GM06990 (cell line): ENCODE results near the gene BAX.
"Not testable (repeated sequence)": the region's sequence is repeated elsewhere in the genome, so short reads cannot be mapped to it uniquely, and the experiment has no call there.

ENCODE experiments used
- DNase-seq: peaks from one replicate; pipeline ENCODE4 v3.0.0-alpha.2; 2011; ENCODE audit not compliant: insufficient read length; ENCODE audit errors: extremely low read depth
- H3K27me3 ChIP-seq: replicated peaks from 2 replicates; pipeline ENCODE4 v1.6.0; 2011; ENCODE audit warnings: low read length; ENCODE audit not compliant: control insufficient read depth, insufficient read depth
- H3K36me3 ChIP-seq: 2 replicates; pipeline ENCODE4 v1.5.1; 2011; ENCODE audit warnings: low read length; ENCODE audit not compliant: control insufficient read depth, insufficient read depth
- H3K4me3 ChIP-seq: replicated peaks from 2 replicates; pipeline ENCODE4 v1.5.1; 2011; ENCODE audit warnings: low read depth, mild to moderate bottlenecking, control low read depth, low read length
- TF ChIP-seq, protein P1 (sequence below): IDR thresholded peaks from 2 replicates; pipeline ENCODE4 v1.5.1; 2011; ENCODE audit warnings: low read length, control low read depth, mild to moderate bottlenecking, inconsistent platforms; ENCODE audit not compliant: insufficient read depth, poor library complexity, severe bottlenecking

The BAX gene

DNA sequence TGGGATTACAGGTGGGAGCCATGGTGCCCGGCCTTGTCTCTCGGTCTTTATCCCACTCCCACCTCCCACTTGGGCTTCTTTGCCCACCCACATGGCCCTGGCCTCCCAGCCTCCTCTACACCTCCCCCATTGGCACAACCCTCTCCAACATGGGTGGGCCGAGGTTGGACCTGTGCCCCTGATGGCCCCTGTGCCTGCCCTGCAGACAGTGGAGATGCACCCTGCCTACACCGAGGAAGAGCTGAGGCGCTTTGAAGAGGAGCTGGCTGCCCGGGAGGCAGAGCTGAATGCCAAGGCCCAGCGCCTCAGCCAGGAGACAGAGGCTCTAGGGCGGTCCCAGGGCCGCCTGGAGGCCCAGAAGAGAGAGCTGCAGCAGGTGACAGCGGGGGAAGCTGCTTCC lies 33.7 kb upstream of the BAX start:
- DNase-seq = no peak
- H3K36me3 ChIP-seq = peaks cover 30% of the 10 kb centered on the region
- TF ChIP-seq, protein P1, sequence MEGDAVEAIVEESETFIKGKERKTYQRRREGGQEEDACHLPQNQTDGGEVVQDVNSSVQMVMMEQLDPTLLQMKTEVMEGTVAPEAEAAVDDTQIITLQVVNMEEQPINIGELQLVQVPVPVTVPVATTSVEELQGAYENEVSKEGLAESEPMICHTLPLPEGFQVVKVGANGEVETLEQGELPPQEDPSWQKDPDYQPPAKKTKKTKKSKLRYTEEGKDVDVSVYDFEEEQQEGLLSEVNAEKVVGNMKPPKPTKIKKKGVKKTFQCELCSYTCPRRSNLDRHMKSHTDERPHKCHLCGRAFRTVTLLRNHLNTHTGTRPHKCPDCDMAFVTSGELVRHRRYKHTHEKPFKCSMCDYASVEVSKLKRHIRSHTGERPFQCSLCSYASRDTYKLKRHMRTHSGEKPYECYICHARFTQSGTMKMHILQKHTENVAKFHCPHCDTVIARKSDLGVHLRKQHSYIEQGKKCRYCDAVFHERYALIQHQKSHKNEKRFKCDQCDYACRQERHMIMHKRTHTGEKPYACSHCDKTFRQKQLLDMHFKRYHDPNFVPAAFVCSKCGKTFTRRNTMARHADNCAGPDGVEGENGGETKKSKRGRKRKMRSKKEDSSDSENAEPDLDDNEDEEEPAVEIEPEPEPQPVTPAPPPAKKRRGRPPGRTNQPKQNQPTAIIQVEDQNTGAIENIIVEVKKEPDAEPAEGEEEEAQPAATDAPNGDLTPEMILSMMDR = no peak

DNA sequence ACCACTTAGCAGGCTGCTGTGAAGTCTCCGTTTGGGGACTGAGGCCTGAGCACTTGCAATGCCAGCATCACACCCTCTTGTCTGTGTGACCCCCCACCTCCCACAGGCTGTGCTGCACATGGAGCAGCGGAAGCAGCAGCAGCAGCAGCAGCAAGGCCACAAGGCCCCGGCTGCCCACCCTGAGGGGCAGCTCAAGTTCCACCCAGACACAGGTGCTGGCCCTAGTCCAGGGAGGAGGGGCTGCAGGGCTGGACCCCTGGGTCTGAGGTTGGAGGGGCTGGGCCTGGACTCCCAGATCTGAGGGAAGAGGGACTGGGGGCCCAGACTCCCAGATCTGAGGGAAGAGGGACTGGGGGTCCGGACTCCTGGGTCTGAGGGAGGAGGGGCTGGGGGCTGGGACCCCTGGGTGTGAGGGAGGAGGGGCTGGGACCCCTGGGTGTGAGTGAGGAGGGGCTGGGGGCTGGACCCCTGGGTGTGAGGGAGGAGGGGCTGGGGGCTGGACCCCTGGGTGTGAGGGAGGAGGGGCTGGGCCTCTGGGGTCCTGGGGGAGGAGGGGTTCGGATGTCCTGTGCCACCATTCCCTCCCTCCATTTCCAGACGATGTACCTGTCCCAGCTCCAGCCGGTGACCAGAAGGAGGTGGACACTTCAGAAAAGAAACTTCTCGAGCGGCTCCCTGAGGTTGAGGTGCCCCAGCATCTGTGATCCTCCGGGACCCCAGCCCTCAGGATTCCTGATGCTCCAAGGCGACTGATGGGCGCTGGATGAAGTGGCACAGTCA lies 32.8 kb upstream of the BAX start:
- Histone ChIP-seq H3K36me3 (peaks cover 30% of the 10 kb centered on the region), H3K27me3 (no peaks in the 10 kb centered on the region), H3K4me3 (no peak overlapping the region)
- no peak for DNase-seq
- TF ChIP-seq, protein P1 = no peak

More for the DNA sequence above, 33.7 kb upstream of the BAX start:
- H3K27me3 ChIP-seq = no peaks in the 10 kb centered on the region
- H3K4me3 ChIP-seq = no peak overlapping the region

DNA sequence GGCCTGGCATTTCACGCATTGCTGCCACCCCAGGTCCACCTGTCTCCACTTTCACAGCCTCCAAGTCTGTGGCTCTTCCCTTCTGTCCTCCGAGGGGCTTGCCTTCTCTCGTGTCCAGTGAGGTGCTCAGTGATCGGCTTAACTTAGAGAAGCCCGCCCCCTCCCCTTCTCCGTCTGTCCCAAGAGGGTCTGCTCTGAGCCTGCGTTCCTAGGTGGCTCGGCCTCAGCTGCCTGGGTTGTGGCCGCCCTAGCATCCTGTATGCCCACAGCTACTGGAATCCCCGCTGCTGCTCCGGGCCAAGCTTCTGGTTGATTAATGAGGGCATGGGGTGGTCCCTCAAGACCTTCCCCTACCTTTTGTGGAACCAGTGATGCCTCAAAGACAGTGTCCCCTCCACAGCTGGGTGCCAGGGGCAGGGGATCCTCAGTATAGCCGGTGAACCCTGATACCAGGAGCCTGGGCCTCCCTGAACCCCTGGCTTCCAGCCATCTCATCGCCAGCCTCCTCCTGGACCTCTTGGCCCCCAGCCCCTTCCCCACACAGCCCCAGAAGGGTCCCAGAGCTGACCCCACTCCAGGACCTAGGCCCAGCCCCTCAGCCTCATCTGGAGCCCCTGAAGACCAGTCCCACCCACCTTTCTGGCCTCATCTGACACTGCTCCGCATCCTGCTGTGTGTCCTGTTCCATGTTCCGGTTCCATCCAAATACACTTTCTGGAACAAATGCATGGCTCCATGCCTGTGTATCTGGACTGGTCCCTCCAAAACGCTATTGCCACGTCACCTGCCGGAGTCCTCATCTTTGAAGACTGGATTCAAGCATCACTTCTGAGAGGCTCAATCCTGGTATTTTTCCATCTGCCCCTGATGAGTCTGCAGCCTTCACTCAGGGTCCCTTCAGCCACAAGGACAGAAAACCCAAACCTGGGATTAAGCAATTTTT lies 31.9 kb upstream of the BAX start:
- no peak for DNase-seq
- no peak overlapping the region for H3K4me3 ChIP-seq
- peaks cover 30% of the 10 kb centered on the region for H3K36me3 ChIP-seq
- no peaks in the 10 kb centered on the region for H3K27me3 ChIP-seq
- TF ChIP-seq, protein P1 = no peak

DNA sequence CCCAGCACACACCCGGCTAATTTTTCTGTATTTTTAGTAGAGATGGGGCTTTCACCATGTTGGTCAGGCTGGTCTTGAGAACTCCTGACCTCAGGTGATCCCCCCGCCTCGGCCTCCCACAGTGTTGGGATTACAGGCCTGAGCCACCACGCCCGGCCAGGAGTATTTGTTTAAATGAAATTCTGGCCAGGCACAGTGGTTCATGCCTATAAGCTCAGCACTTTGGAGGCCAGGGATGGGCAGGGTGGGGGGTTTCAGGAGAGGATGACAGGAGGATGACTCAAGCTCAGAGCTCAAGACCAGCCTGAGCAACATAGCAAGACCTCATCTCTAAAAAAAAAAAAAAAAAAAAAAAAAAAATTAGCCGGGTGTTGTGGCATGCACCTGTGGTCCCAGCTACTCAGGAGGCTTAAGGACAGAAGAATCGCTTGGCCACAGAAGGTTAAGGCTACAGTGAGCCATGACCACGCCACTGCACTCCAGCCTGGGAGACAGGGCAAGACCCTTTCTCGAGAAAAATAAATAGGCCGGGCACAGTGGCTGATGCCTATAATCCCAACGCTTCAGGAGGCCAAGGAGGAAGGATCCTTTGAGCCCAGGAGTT lies 29.3 kb upstream of the BAX start:
- Histone ChIP-seq H3K36me3 (peaks cover 16% of the 10 kb centered on the region), H3K27me3 (no peaks in the 10 kb centered on the region), H3K4me3 (no peak overlapping the region)
- TF ChIP-seq, protein P1 = no peak
- no peak for DNase-seq

DNA sequence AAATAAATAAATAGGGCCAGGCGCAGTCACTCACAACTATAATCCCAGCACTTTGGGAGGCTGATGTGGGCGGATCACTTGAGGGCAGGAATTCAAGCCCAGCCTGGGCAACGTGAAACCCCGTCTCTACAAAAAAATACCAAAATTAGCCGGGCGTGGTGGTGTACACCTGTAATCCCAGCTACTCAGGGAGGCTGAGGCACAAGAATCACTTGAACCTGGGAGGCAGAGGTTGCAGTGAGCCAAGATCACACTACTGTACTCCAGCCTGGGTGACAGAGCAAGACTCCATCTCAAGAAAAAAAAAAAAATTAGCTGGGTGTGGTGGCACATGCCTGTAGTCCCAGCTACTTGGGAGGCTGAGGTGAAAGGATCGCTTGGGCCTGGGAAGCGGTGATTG lies 28.8 kb upstream of the BAX start:
- peaks cover 14% of the 10 kb centered on the region for H3K36me3 ChIP-seq
- not testable (repeated sequence) for H3K4me3 ChIP-seq, DNase-seq, H3K27me3 ChIP-seq

DNA sequence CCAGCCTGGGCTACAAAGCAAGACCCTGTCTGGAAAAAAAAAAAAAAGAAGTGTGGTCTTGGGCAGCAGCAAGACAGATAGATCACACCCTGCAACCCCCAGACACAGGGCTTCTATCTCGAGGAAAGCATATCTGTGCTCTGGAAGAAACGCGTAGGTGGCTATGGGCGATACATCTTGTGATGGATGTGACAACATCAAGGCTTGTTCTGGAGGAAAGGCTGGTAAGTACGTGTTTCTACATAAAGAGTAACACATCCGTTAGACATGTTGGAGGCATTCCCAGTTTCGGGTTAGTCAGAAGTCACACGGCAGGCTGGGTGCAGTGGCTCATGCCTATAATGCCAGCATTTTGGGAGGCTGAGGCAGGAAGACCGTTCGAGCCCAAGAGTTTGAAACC lies 27.8 kb upstream of the BAX start:
- Histone ChIP-seq H3K4me3 (no peak overlapping the region), H3K36me3 (peaks cover 5% of the 10 kb centered on the region), H3K27me3 (no peaks in the 10 kb centered on the region)
- TF ChIP-seq, protein P1 = no peak
- DNase-seq = no peak

DNA sequence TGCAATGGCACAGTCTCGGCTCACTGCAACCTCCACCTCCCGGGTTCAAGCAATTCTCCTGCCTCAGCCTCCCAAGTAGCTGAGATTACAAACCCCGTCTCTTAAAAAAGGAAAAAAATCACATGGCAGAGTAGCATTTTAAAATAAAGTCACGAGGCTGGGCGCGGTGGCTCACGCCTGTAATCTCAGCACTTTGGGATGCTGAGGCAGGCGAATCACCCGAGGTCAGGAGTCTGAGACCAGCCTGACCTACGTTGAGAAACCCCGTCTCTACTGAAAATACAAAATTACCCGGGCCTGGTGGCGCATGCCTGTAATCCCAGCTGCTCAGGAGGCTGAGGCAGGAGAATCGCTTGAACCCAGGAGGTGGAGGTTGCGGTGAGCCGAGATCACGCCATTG lies 27.0 kb upstream of the BAX start:
- H3K27me3 ChIP-seq, H3K4me3 ChIP-seq, DNase-seq, H3K36me3 ChIP-seq: not testable (repeated sequence)
